NCI-H748 treated with DMSO at 0.1 percent for 48 hours (cell line): ENCODE measurements around the gene CAMKMT.

Source experiments
- DNase-seq: peaks from one replicate; lab custom pipeline; 2025; lab: John Stamatoyannopoulos, UW

The CAMKMT gene

GRCh38 chr2:44689516-44689915 is 327.8 kb downstream of the CAMKMT start:
- no peak for DNase-seq

GRCh38 chr2:44691174-44691785 is 329.5 kb downstream of the CAMKMT start:
- DNase-seq, result no peak

DNA sequence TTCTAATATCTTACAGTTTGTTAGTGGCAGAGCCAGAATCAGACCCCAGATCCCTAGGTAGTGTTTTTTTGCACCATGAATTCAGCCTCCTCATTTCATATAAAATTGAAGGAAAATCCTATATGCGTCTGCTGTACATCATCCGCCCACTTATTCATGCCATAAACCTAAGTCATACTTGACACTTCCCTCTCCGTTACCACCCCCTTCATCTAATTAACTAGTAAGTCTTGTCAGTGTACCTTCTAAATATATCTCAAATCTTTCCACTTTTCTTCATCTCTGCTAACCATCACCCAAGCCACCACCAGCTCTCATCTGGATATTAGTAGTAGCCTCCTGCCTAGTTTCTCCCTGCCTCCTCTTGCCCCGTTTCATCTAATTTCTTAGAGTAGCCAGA is 331.1 kb downstream of the CAMKMT start:
- DNase-seq, result no peak

GRCh38 chr2:44700824-44701223 is 339.1 kb downstream of the CAMKMT start:
- no peak for DNase-seq

GRCh38 chr2:44705356-44705755 is 343.6 kb downstream of the CAMKMT start:
- no peak for DNase-seq

- DNase-seq, result no peak
Measured at GRCh38 chr2:44705876-44706480, 344.2 kb downstream of the CAMKMT start.

- DNase-seq, result peak; percentile 82
Measured at GRCh38 chr2:44706681-44707553, 345.2 kb downstream of the CAMKMT start.

DNA sequence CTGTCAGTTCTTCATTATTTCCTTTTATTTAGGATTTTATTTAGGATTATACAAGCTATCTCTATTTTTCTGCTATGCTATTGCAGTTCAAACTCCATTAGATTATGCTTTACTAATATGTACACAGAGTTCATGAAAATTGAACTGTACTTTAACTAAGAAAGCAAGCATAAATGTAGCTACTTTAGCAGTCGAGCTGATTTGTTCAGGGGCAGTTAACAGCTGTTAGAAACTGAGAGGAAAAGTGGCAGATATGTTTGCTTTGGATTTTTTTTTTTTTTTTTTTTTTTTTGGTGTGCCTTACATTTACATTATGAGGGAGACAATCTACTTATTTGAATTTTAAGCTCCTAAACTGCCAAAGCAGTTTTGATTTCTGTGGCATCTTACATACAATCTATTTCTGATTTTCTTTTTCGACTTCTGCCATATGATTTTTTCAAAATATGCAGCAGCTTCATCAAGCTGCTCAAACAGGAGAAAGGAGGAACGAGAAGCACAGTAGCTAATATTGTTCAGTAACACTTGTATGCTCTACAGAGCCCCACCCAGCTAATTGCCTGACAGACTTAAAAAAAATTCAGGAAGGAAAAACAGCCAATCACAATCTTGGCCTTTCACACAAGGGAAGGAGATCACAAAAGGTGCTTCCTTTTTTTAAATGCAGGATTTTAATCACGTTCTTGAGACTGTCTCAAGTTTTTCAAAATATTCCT is 346.4 kb downstream of the CAMKMT start:
- peak; percentile 73 for DNase-seq

GRCh38 chr2:44708661-44709000 is 346.9 kb downstream of the CAMKMT start:
- DNase-seq, result no peak

DNA sequence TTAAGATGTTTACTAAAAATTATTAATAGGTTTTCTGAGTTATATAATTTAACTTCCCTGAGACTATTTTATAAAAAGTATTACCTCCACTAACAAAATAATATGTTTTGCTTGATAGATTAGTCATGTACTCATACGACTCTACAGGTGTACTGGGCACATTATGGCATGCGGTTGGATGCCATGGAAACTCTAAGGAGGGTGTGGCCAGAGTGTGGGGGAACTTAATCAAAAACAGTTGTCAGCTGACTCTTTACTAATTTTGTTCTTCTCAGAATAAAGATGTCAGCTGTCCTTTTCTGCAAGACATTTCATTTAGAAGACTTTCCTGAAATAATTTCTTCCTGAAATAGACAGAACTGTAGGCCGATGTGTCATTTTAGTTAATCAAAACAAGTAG is 351.4 kb downstream of the CAMKMT start:
- DNase-seq, result no peak

GRCh38 chr2:44715671-44716081 is 353.9 kb downstream of the CAMKMT start:
- no peak for DNase-seq

- DNase-seq, result no peak
Measured at GRCh38 chr2:44716131-44716530, 354.4 kb downstream of the CAMKMT start.

DNA sequence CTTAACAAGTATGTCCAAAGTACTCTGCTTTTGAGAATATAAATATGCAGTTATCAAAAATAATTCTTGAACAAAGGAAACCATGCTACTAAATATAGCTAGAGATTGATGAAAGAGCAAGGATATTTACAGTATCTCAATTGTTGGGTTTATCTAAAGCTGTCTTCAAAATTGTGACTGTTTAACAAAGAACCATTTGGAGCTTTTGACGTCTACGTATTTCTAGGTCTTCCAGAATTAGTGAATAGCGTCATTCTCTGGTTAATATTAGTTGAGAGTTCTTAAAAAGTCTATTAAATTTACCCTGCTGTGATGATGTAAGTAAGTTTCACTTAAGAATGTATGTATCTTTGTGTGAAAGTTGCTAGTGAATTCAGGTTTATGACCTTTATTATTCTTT is 356.7 kb downstream of the CAMKMT start:
- DNase-seq, result no peak

DNA sequence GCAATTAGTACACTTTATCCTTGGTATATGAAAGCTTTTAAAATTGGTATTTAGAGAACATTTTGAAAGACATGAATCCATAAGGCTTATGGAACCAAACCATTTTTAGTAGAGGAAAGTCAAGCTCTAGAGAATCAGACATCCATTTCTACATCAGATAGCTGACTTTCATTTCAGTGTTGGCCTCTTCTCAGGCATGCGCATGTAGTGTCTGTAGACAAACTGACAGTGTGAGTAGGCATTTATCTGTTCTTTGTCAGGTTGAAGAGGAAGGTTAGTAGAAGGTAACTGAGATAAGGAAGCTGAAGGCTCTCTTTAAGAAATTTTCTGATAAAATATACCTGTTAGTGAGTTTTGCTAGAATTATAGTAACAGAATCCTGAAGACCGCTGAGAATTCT is 357.8 kb downstream of the CAMKMT start:
- no peak for DNase-seq

GRCh38 chr2:44722026-44722625 is 360.4 kb downstream of the CAMKMT start:
- no peak for DNase-seq

DNA sequence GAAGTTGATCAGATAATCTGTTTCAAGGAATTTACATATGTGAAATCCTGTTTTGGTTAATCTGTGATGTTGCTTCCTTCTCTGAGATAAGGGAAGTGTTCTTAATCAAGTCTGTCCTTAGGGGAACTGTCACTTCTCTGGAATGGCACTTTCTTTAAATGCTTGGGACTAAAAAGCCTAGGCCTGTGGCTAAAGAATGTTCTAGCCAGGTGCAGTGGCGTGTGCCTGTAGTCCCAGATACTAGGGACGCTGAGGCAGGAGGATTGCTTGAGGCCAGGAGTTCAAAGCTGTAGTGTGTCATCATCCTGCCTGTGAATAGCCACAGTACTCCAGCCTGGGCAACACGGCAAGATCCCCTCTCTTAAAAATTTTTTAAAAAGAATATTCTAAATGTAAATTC is 362.2 kb downstream of the CAMKMT start:
- no peak for DNase-seq

GRCh38 chr2:44730593-44730992 is 368.8 kb downstream of the CAMKMT start:
- DNase-seq, result no peak

DNA sequence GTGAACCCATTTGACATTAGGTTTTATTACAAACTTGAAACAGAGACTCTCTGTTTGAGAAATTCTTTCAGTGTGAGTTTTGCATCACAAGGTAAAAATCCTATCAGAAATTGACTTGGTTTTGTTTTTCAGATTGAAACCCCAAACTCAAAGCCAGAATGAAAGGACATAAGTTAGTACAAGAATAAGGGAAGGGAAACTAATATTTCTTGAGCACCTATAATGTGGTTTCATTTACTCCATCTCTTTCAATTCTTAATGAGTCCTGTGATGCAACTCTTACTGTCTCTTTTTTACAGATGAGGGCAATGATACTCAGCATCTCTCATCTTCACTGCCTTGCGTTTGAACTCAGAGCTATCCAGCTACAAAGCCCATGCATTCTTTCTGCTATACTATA is 369.8 kb downstream of the CAMKMT start:
- no peak for DNase-seq

- no peak for DNase-seq
Measured at GRCh38 chr2:44736270-44736942, 374.7 kb downstream of the CAMKMT start.

DNA sequence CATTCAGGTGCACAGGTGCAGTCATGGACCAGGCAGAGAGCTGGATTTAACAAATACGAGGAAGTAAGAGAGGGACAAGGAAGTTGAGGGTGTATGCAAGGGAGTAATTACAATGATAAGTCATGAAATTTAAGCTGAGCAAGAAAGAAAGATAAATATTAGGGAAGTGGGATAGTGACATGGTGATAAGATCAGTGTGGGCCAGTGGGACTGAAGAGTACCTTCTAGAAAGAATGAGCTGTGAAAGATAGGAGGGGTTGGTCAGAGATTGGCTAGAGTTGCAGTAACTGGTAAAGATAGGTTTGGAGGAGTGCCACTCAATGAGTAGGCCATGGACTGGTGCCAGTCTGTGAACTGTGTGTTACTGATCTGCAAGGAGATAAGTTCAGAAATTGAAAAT is 378.9 kb downstream of the CAMKMT start:
- DNase-seq, result no peak

- no peak for DNase-seq
Measured at GRCh38 chr2:44741507-44741906, 379.8 kb downstream of the CAMKMT start.

GRCh38 chr2:44742057-44742456 is 380.3 kb downstream of the CAMKMT start:
- no peak for DNase-seq
